K562 (cell line): Measurements from ENCODE around the gene CRIM1. TPM values are rescaled to one million over a fixed set of nuclear protein-coding genes. Genes with fewer than 3 reads are reported as not detected.

Experiments used
- ATAC-seq: fragments of 200-7000 bp; cut with Tn5 transposase; 3 replicates; pipeline ENCODE4 v1.9.1; 2020; ENCODE audit warnings: moderate library complexity
- BruUV-seq: library from RNA; stranded (reverse); fragments of 400-500 nt; replicated peaks from 2 replicates; lab custom pipeline; 2021; lab: Mats Ljungman, UMichigan
- CTCF ChIA-PET: fragments of 300-600 bp; formaldehyde crosslinking; extraction: SDS; loops from one replicate; lab custom pipeline; 2021; ENCODE audit warnings: low intra/inter-chr PET ratio; lab: Yijun Ruan, JAX
- POLR2A ChIA-PET: fragments of 300-600, 350-650 bp; sonication (Branson Sonifier 250); formaldehyde crosslinking; extraction: SDS; loops from one replicate; lab custom pipeline; 2021; ENCODE audit warnings: antibody characterized with exemption, inconsistent platforms; lab: Yijun Ruan, JAX
- DNase-seq, 4 experiments: peaks; one replicate each; pipeline versions ENCODE4 v3.0.0 to v3.0.0-alpha.2; 2011 to 2018; ENCODE audit warnings: low spot score in 3 of 4, mixed read lengths in 3 of 4; ENCODE audit errors: extremely low read depth in 1 of 4
- FAIRE-seq: peaks from 2 replicates; lab custom pipeline; 2011; peaks lifted over from hg19 to GRCh38; lab: Jason Lieb, UNC
- H2AFZ ChIP-seq: 2 replicates; pipeline ENCODE4 v1.6.0; 2011; ENCODE audit warnings: low read depth, low read length, control low read depth, inconsistent platforms
- H3K27ac ChIP-seq: fragments of 200-600 bp; 3 replicates; pipeline ENCODE4 v1.8.0; 2011; ENCODE audit warnings: low read depth, mild to moderate bottlenecking, control low read depth, inconsistent platforms, low read length, moderate library complexity, mixed read lengths; ENCODE audit errors: extremely low read depth
- H3K27me3 ChIP-seq, 2 experiments: fragments of 300-600 bp in 1 of 2; 2 replicates in 1 of 2; 3 replicates in 1 of 2; pipeline versions ENCODE4 v1.6.0 to v1.8.0; 2011; ENCODE audit warnings: inconsistent platforms in 2 of 2, low read length in 2 of 2, mild to moderate bottlenecking in 1 of 2, mixed read lengths in 1 of 2, moderate library complexity in 1 of 2; ENCODE audit not compliant: control insufficient read depth in 2 of 2, insufficient read depth in 2 of 2
- H3K36me3 ChIP-seq: fragments of 300-600 bp; 3 replicates; pipeline ENCODE4 v1.8.0; 2011; ENCODE audit warnings: mild to moderate bottlenecking, low read length, inconsistent platforms; ENCODE audit not compliant: control insufficient read depth, insufficient read depth
- H3K4me1 ChIP-seq, 2 experiments: fragments of 200-600 bp in 1 of 2; replicated peaks in 1 of 2; 2 replicates in 1 of 2; 3 replicates in 1 of 2; pipeline versions ENCODE4 v1.5.1 to v1.8.0; 2011; ENCODE audit warnings: inconsistent platforms in 2 of 2, low read length in 2 of 2, mild to moderate bottlenecking in 1 of 2, mixed read lengths in 1 of 2, moderate library complexity in 1 of 2; ENCODE audit not compliant: control insufficient read depth in 2 of 2, insufficient read depth in 2 of 2
- H3K4me2 ChIP-seq: 2 replicates; pipeline ENCODE4 v1.6.1; 2011; ENCODE audit warnings: low read length, control low read depth, inconsistent platforms, mixed read lengths; ENCODE audit not compliant: insufficient read depth
- H3K4me3 ChIP-seq: fragments of 200-600 bp; sonication (generic), shearing (Covaris generic); 2 replicates; pipeline ENCODE4 v1.5.1; 2016; ENCODE audit warnings: control low read depth, inconsistent platforms
- H3K79me2 ChIP-seq: fragments of 200-600 bp; 3 replicates; pipeline ENCODE4 v1.8.0; 2011; ENCODE audit warnings: low read length, inconsistent platforms; ENCODE audit not compliant: control insufficient read depth, insufficient read depth
- H3K9ac ChIP-seq, 2 experiments: 2 replicates each; pipeline versions ENCODE4 v1.6.0 to v1.6.1; 2011; ENCODE audit warnings: low read depth in 2 of 2, low read length in 2 of 2, control low read depth in 1 of 2, inconsistent platforms in 1 of 2, mild to moderate bottlenecking in 1 of 2, mixed read lengths in 1 of 2; ENCODE audit not compliant: insufficient read depth in 1 of 2
- H3K9me1 ChIP-seq: one replicate; pipeline ENCODE4 v1.6.0; 2011; ENCODE audit warnings: inconsistent platforms, mild to moderate bottlenecking, low read length, moderate library complexity; ENCODE audit not compliant: control insufficient read depth, insufficient read depth
- H3K9me3 ChIP-seq: replicated peaks from 2 replicates; pipeline ENCODE4 v1.5.1; 2011; ENCODE audit warnings: low read depth, low read length, inconsistent platforms; ENCODE audit not compliant: control insufficient read depth, insufficient read depth
- H4K20me1 ChIP-seq: replicated peaks from 2 replicates; pipeline ENCODE4 v1.6.1; 2011; ENCODE audit warnings: low read length, inconsistent platforms, mixed read lengths; ENCODE audit not compliant: control insufficient read depth, insufficient read depth
- HNRNPLL ChIP-seq: fragments of 200-400 bp; formaldehyde crosslinking; IDR thresholded peaks from 2 replicates; pipeline ENCODE4 v1.6.1; 2017; ENCODE audit warnings: low read length, low read depth, mild to moderate bottlenecking; ENCODE audit not compliant: poor library complexity, severe bottlenecking
- JUNB ChIP-seq: fragments of 450-650 bp; formaldehyde crosslinking; conservative IDR thresholded peaks from 2 replicates; pipeline ENCODE4 v1.4.0; 2020; ENCODE audit warnings: mild to moderate bottlenecking
- SETDB1 ChIP-seq: IDR thresholded peaks from one replicate; pipeline ENCODE4 v1.6.1; 2012; ENCODE audit warnings: low read length, control low read depth, inconsistent platforms
- TAF9B ChIP-seq: fragments of 450-650 bp; IDR thresholded peaks from 2 replicates; pipeline ENCODE4 v1.6.1; 2018; ENCODE audit warnings: mild to moderate bottlenecking; ENCODE audit not compliant: partially characterized antibody
- WGBS: fragments of 100-300 bp; shearing (Covaris generic); methylation state at CpG from one replicate; pipeline ENCODE4 v1.1.6; 2016; ENCODE audit warnings: low coverage, mixed read lengths; ENCODE audit not compliant: insufficient coverage; ENCODE audit errors: missing lambda C conversion rate; 5-methylcytosine and 5-hydroxymethylcytosine counted together
- in situ Hi-C: fragments of 300-500 bp; cut with MboI; formaldehyde crosslinking; loops from 4 replicates; pipeline ENCODE4 v1.15.0; 2018; ENCODE audit warnings: inconsistent platforms, mixed read lengths
- intact Hi-C: fragments of 100-400 bp; cut with micrococcal nuclease; formaldehyde crosslinking; loops from 2 replicates; pipeline ENCODE4 v1.14.2; 2022
- polyA plus RNA-seq, 8 experiments: library from polyadenylated mRNA; depleted of rRNA in 4 of 8; stranded (reverse) in 5 of 8; unstranded in 3 of 8; fragments of >200 nt; fragmentation: Nextera tagmentation in 2 of 8; fragmentation: Illumina TruSeq in 1 of 8; extraction: Ambion mirVana in 2 of 8; extraction: Trizol in 1 of 8; gene quantifications; 2 replicates each; pipeline versions ENCODE4 v1.2.1 to v1.2.3, GENCODE V29; 2011 to 2014; ENCODE audit warnings: inconsistent platforms in 1 of 8, missing spikeins in 1 of 8
- total RNA-seq, 7 experiments: library from RNA; depleted of rRNA in 6 of 7; stranded (reverse); fragments of >200 nt in 6 of 7; fragmentation: Illumina TruSeq in 2 of 7; extraction: Trizol in 2 of 7; gene quantifications; 2 replicates each; pipeline versions ENCODE4 v1.2.1 to v1.2.3, GENCODE V29; 2011 to 2021; ENCODE audit warnings: low replicate concordance in 1 of 7
- TF ChIP-seq, protein P1 (sequence below): sonication (generic); formaldehyde crosslinking; IDR thresholded peaks from 2 replicates; pipeline ENCODE4 v1.8.0; 2022; ENCODE audit warnings: missing genetic modification reagents, mild to moderate bottlenecking, borderline replicate concordance
- TF ChIP-seq, protein P2 (sequence below), 2 experiments: IDR thresholded peaks; 2 replicates each; pipeline ENCODE4 v1.6.1; 2011; ENCODE audit warnings: borderline replicate concordance in 1 of 2, control low read depth in 1 of 2, low read depth in 1 of 2, low read length in 1 of 2, mild to moderate bottlenecking in 1 of 2, mixed read lengths in 1 of 2, moderate library complexity in 1 of 2; ENCODE audit not compliant: insufficient read depth in 1 of 2, insufficient read length in 1 of 2, poor library complexity in 1 of 2, severe bottlenecking in 1 of 2; ENCODE audit errors: extremely low read depth in 1 of 2
- TF ChIP-seq, protein P3 (sequence below): fragments of 450-650 bp; formaldehyde crosslinking; IDR thresholded peaks from 2 replicates; pipeline ENCODE4 v1.4.0; 2020; ENCODE audit warnings: mild to moderate bottlenecking, mixed read lengths
- TF ChIP-seq, protein P4 (sequence below): fragments of 450-650 bp; conservative IDR thresholded peaks from 2 replicates; pipeline ENCODE4 v1.6.1; 2016; ENCODE audit warnings: missing genetic modification characterization, low read depth, mild to moderate bottlenecking, control low read depth, missing compliant biosample characterization
- TF ChIP-seq, protein P5 (sequence below): fragments of 250-450 bp; sonication (Bioruptor Pico); IDR thresholded peaks from 2 replicates; pipeline ENCODE4 v1.4.0; 2020; ENCODE audit warnings: mild to moderate bottlenecking, moderate library complexity, borderline replicate concordance

CRIM1 gene
- total and polyA plus RNA-seq, 9 of the 15 experiments (the other 6 are each of a cell fraction or from before 2014, with no cell fraction given) = 0.01 to 0.36 (median 0.06) TPM; not detected in 1

DNA sequence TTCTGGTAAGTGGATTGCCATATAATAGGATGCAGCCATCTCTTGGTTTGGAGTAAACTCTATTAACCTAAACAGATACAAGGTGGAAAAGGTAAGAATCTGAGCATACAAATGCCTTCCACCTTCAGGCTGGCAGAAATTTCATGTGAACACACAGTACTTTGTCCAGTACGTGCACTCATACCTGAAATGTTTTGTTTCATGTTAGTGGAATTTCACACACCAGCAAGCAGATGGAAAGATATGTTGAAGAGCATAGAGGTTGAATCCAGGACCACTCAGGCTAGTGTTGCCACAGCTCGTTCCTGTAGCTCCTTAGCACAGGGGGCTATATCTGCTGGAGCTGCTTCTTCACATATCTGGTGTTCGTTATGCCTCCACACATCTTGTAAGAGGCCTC is 34.0 kb downstream of the CRIM1 start:
- FAIRE-seq (no peak), ATAC-seq (no peak), DNase-seq (no peak)
- H3K9me3 ChIP-seq = no peaks in the 10 kb centered on the region
- H3K9me1 ChIP-seq = no peaks in the 10 kb centered on the region
- H3K27ac ChIP-seq = no peak overlapping the region
- in situ Hi-C loops (no loop called here), intact Hi-C loops (no loop called here)
- H3K79me2 ChIP-seq = no peaks in the 10 kb centered on the region
- H3K36me3 ChIP-seq = no peaks in the 10 kb centered on the region
- no peaks in the 10 kb centered on the region for H4K20me1 ChIP-seq
- H3K27me3 ChIP-seq = no peaks in the 10 kb centered on the region
- WGBS = 0% methylated on average over 3 of the region's 3 CpGs
- H3K9ac ChIP-seq = no peak overlapping the region
- no peak overlapping the region for H3K4me3 ChIP-seq
- no peak overlapping the region for H2AFZ ChIP-seq
- BruUV-seq = no TSS peak
- no peak overlapping the region for H3K4me2 ChIP-seq
- no peaks in the 10 kb centered on the region for H3K4me1 ChIP-seq
- ChIA-PET CTCF (no interaction called here), POLR2A (interaction anchor here (0.9 kb wide), 1 partner anchor 11 kb away, joined by 3 read pairs; no protein-coding TSS in a partner anchor)
- TF ChIP-seq JUNB (no peak), SETDB1 (no peak), TAF9B (no peak), HNRNPLL (no peak)
- TF ChIP-seq, protein P1, sequence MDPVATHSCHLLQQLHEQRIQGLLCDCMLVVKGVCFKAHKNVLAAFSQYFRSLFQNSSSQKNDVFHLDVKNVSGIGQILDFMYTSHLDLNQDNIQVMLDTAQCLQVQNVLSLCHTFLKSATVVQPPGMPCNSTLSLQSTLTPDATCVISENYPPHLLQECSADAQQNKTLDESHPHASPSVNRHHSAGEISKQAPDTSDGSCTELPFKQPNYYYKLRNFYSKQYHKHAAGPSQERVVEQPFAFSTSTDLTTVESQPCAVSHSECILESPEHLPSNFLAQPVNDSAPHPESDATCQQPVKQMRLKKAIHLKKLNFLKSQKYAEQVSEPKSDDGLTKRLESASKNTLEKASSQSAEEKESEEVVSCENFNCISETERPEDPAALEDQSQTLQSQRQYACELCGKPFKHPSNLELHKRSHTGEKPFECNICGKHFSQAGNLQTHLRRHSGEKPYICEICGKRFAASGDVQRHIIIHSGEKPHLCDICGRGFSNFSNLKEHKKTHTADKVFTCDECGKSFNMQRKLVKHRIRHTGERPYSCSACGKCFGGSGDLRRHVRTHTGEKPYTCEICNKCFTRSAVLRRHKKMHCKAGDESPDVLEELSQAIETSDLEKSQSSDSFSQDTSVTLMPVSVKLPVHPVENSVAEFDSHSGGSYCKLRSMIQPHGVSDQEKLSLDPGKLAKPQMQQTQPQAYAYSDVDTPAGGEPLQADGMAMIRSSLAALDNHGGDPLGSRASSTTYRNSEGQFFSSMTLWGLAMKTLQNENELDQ (CRISPR knock-in tag) = no peak
- TF ChIP-seq, protein P2, sequence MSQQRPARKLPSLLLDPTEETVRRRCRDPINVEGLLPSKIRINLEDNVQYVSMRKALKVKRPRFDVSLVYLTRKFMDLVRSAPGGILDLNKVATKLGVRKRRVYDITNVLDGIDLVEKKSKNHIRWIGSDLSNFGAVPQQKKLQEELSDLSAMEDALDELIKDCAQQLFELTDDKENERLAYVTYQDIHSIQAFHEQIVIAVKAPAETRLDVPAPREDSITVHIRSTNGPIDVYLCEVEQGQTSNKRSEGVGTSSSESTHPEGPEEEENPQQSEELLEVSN (IDR thresholded peaks at IDR 0.05; ENCODE audit: borderline replicate concordance in 1 of 2, extremely low read depth in 1 of 2, insufficient read depth in 1 of 2, insufficient read length in 1 of 2, low read depth in 1 of 2, low read length in 1 of 2, poor library complexity in 1 of 2, severe bottlenecking in 1 of 2) = no peak
- TF ChIP-seq, protein P3, sequence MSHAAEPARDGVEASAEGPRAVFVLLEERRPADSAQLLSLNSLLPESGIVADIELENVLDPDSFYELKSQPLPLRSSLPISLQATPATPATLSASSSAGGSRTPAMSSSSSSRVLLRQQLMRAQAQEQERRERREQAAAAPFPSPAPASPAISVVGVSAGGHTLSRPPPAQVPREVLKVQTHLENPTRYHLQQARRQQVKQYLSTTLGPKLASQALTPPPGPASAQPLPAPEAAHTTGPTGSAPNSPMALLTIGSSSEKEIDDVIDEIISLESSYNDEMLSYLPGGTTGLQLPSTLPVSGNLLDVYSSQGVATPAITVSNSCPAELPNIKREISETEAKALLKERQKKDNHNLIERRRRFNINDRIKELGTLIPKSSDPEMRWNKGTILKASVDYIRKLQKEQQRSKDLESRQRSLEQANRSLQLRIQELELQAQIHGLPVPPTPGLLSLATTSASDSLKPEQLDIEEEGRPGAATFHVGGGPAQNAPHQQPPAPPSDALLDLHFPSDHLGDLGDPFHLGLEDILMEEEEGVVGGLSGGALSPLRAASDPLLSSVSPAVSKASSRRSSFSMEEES (CRISPR knock-in tag) = no peak
- TF ChIP-seq, protein P4, sequence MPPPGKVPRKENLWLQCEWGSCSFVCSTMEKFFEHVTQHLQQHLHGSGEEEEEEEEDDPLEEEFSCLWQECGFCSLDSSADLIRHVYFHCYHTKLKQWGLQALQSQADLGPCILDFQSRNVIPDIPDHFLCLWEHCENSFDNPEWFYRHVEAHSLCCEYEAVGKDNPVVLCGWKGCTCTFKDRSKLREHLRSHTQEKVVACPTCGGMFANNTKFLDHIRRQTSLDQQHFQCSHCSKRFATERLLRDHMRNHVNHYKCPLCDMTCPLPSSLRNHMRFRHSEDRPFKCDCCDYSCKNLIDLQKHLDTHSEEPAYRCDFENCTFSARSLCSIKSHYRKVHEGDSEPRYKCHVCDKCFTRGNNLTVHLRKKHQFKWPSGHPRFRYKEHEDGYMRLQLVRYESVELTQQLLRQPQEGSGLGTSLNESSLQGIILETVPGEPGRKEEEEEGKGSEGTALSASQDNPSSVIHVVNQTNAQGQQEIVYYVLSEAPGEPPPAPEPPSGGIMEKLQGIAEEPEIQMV = no peak
- TF ChIP-seq, protein P5, sequence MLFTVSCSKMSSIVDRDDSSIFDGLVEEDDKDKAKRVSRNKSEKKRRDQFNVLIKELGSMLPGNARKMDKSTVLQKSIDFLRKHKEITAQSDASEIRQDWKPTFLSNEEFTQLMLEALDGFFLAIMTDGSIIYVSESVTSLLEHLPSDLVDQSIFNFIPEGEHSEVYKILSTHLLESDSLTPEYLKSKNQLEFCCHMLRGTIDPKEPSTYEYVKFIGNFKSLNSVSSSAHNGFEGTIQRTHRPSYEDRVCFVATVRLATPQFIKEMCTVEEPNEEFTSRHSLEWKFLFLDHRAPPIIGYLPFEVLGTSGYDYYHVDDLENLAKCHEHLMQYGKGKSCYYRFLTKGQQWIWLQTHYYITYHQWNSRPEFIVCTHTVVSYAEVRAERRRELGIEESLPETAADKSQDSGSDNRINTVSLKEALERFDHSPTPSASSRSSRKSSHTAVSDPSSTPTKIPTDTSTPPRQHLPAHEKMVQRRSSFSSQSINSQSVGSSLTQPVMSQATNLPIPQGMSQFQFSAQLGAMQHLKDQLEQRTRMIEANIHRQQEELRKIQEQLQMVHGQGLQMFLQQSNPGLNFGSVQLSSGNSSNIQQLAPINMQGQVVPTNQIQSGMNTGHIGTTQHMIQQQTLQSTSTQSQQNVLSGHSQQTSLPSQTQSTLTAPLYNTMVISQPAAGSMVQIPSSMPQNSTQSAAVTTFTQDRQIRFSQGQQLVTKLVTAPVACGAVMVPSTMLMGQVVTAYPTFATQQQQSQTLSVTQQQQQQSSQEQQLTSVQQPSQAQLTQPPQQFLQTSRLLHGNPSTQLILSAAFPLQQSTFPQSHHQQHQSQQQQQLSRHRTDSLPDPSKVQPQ (CRISPR knock-in tag) = no peak
